ENCODE results near the gene ASIC1.
A peak's percentile ranks its signal among the peaks of the same experiment; 100 is the strongest.

Gene ASIC1

GRCh38 chr12:50083301-50083700 lies 25.9 kb downstream of the ASIC1 start:
- DNase-seq (ENCODE audit: low read depth): peak; percentile 17
- TF ChIP-seq CTCF (conservative IDR thresholded peaks at IDR 0.05; ENCODE audit: low read length): no peak
- no peak overlapping the region for H3K4me3 ChIP-seq (ENCODE audit: low read length)

- peak overlapping the region; percentile 90 for H3K4me3 ChIP-seq (ENCODE audit: low read length)
- DNase-seq (ENCODE audit: low read depth): peak; percentile 20
Observed at GRCh38 chr12:50084409-50084774, 27.0 kb downstream of the ASIC1 start.

GRCh38 chr12:50084775-50085614 lies 27.6 kb downstream of the ASIC1 start, which contains the start of gene SMARCD1:
SMARCD1 (plus strand) TSS chr12:50085342; CDS start chr12:50085370, 28 bp downstream.
- peak within 1 kb of the TSS; percentile 90 for H3K4me3 ChIP-seq (ENCODE audit: low read length)
- peak; percentile 90 for DNase-seq (ENCODE audit: low read depth)
- peak; percentile 62 for TF ChIP-seq CTCF (conservative IDR thresholded peaks at IDR 0.05; ENCODE audit: low read length)

- no peak for TF ChIP-seq CTCF (conservative IDR thresholded peaks at IDR 0.05; ENCODE audit: low read length)
- DNase-seq (ENCODE audit: low read depth): no peak
- H3K4me3 ChIP-seq (ENCODE audit: low read length): peak overlapping the region; percentile 90
Observed at GRCh38 chr12:50085615-50086072, 28.2 kb downstream of the ASIC1 start.

- TF ChIP-seq CTCF (conservative IDR thresholded peaks at IDR 0.05; ENCODE audit: low read length): no peak
- DNase-seq (ENCODE audit: low read depth): no peak
- peak overlapping the region; percentile 90 for H3K4me3 ChIP-seq (ENCODE audit: low read length)
Observed at GRCh38 chr12:50086148-50086547, 28.8 kb downstream of the ASIC1 start.

- DNase-seq (ENCODE audit: low read depth): no peak
- no peak overlapping the region for H3K4me3 ChIP-seq (ENCODE audit: low read length)
- no peak for TF ChIP-seq CTCF (conservative IDR thresholded peaks at IDR 0.05; ENCODE audit: low read length)
Observed at GRCh38 chr12:50087151-50087550, 29.8 kb downstream of the ASIC1 start.

GRCh38 chr12:50087995-50088394 lies 30.6 kb downstream of the ASIC1 start:
- TF ChIP-seq CTCF (conservative IDR thresholded peaks at IDR 0.05; ENCODE audit: low read length): no peak
- H3K4me3 ChIP-seq (ENCODE audit: low read length): no peak overlapping the region
- DNase-seq (ENCODE audit: low read depth): peak; percentile 76
